ENCODE data around the gene ADRA2C.

DNA sequence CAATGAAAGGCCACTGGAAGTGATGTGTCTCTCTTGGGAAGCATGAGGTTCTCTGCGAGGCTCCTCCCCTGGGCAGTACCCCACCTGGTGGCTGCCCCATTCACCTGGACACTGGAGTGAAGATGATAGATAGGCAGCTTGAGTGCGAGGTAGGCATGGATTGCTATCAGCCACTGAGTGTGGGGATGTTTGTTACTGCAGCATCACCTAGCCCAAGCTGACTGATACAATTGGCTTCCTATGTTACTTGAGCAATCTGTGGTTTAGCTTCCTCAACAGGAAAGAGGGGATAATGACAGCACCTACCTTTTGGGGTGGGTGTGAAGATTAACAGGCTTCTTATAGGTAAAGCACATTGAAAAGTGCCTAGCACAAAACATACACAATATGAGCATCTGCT lies 30.8 kb downstream of the ADRA2C start:
- TF ChIP-seq, protein P1, sequence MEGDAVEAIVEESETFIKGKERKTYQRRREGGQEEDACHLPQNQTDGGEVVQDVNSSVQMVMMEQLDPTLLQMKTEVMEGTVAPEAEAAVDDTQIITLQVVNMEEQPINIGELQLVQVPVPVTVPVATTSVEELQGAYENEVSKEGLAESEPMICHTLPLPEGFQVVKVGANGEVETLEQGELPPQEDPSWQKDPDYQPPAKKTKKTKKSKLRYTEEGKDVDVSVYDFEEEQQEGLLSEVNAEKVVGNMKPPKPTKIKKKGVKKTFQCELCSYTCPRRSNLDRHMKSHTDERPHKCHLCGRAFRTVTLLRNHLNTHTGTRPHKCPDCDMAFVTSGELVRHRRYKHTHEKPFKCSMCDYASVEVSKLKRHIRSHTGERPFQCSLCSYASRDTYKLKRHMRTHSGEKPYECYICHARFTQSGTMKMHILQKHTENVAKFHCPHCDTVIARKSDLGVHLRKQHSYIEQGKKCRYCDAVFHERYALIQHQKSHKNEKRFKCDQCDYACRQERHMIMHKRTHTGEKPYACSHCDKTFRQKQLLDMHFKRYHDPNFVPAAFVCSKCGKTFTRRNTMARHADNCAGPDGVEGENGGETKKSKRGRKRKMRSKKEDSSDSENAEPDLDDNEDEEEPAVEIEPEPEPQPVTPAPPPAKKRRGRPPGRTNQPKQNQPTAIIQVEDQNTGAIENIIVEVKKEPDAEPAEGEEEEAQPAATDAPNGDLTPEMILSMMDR (conservative IDR thresholded peaks at IDR 0.05) = no peak
- no peak for TF ChIP-seq ZFX (IDR thresholded peaks at IDR 0.05)
